BE2C (cell line): ENCODE data around the gene TRDMT1.

Experiments used
- DNase-seq: peaks from one replicate; pipeline ENCODE4 v3.0.0-alpha.2; 2020
- H3K27me3 ChIP-seq: fragments of 250-450 bp; sonication (Bioruptor Pico); 2 replicates; pipeline ENCODE4 v1.5.1; 2020; ENCODE audit warnings: mild to moderate bottlenecking
- H3K36me3 ChIP-seq: fragments of 250-450 bp; sonication (Bioruptor Pico); 2 replicates; pipeline ENCODE4 v1.5.1; 2020; ENCODE audit warnings: mild to moderate bottlenecking
- H3K4me1 ChIP-seq: fragments of 250-450 bp; sonication (Bioruptor Pico); 2 replicates; pipeline ENCODE4 v1.5.1; 2020
- H3K4me3 ChIP-seq: 2 replicates; pipeline ENCODE4 v1.5.1; 2011; ENCODE audit warnings: low read depth, low read length
- H3K9me3 ChIP-seq: fragments of 250-450 bp; sonication (Bioruptor Pico); 2 replicates; pipeline ENCODE4 v1.5.1; 2020
- TF ChIP-seq, protein P1 (sequence below): IDR thresholded peaks from 2 replicates; pipeline ENCODE4 v1.5.1; 2012; ENCODE audit warnings: mild to moderate bottlenecking, low read depth, low read length

TRDMT1 gene

GRCh38 chr10:17233286-17233991 lies 32.0 kb upstream of the TRDMT1 start:
- H3K4me1 ChIP-seq = no peaks in the 10 kb centered on the region; the same call in 1 of the 2 replicates
- H3K27me3 ChIP-seq = peaks cover 16% of the 10 kb centered on the region
- TF ChIP-seq, protein P1, sequence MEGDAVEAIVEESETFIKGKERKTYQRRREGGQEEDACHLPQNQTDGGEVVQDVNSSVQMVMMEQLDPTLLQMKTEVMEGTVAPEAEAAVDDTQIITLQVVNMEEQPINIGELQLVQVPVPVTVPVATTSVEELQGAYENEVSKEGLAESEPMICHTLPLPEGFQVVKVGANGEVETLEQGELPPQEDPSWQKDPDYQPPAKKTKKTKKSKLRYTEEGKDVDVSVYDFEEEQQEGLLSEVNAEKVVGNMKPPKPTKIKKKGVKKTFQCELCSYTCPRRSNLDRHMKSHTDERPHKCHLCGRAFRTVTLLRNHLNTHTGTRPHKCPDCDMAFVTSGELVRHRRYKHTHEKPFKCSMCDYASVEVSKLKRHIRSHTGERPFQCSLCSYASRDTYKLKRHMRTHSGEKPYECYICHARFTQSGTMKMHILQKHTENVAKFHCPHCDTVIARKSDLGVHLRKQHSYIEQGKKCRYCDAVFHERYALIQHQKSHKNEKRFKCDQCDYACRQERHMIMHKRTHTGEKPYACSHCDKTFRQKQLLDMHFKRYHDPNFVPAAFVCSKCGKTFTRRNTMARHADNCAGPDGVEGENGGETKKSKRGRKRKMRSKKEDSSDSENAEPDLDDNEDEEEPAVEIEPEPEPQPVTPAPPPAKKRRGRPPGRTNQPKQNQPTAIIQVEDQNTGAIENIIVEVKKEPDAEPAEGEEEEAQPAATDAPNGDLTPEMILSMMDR = no peak
- H3K9me3 ChIP-seq = no peaks in the 10 kb centered on the region; the same call in 1 of the 2 replicates
- DNase-seq = no peak
- peaks cover 3% of the 10 kb centered on the region; the same call in 1 of the 2 replicates for H3K36me3 ChIP-seq
- no peak overlapping the region for H3K4me3 ChIP-seq

DNA sequence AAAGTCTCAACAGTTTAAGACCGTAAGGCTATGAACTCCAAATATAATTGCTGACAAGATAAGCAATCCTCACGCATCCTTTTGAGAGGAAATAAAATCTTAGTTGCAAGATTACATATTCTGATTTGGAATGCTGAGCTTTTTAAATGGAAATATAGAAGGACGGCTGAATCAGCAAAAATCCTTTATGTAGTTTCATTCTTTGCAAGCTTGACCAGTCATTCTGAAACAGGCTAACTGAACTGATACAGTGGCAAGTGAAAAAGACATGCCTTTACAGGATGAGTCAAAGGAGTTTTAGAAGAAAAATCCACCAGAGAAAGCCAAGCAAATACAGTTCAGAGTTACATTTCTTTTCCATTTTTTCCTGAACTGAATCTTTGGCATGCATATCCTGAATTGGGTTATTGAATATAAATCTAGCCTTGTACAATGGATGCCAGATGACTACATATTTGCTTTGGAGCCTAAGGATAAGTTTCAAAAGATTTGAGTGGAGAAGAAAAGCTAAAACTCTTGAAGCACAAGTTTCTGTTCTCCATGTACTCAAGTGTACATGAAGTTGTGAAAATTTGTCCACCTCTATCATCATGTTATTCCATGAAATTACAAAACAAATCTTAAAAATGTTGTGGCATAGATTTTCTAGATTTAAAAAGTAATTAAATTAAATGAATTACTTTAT lies 30.9 kb upstream of the TRDMT1 start:
- H3K9me3 ChIP-seq = no peaks in the 10 kb centered on the region; the same call in 1 of the 2 replicates
- H3K4me3 ChIP-seq = no peak overlapping the region
- H3K36me3 ChIP-seq = peaks cover 3% of the 10 kb centered on the region; the same call in 1 of the 2 replicates
- DNase-seq = no peak
- TF ChIP-seq, protein P1 = no peak
- H3K4me1 ChIP-seq = no peaks in the 10 kb centered on the region; the same call in 1 of the 2 replicates
- H3K27me3 ChIP-seq = peaks cover 19% of the 10 kb centered on the region

- no peak for DNase-seq
- TF ChIP-seq, protein P1 = no peak
- peaks cover 3% of the 10 kb centered on the region; the same call in 1 of the 2 replicates for H3K36me3 ChIP-seq
Measured at GRCh38 chr10:17231788-17232187, 30.3 kb upstream of the TRDMT1 start.

GRCh38 chr10:17229967-17230682 lies 28.7 kb upstream of the TRDMT1 start:
- Histone ChIP-seq H3K4me3 (peak overlapping the region; percentile 51), H3K27me3 (peaks cover 19% of the 10 kb centered on the region), H3K4me1 (no peaks in the 10 kb centered on the region; the same call in 1 of the 2 replicates), H3K9me3 (no peaks in the 10 kb centered on the region; the same call in 1 of the 2 replicates), H3K36me3 (0 out of 2 replicates have a peak, but pooled peaks cover 3% of the 10 kb centered on the region)
- TF ChIP-seq, protein P1 = no peak
- DNase-seq = peak; percentile 69

More at GRCh38 chr10:17231788-17232187, 30.3 kb upstream of the TRDMT1 start:
- H3K4me1 ChIP-seq = no peaks in the 10 kb centered on the region; the same call in 1 of the 2 replicates
- H3K9me3 ChIP-seq = no peaks in the 10 kb centered on the region; the same call in 1 of the 2 replicates
- peaks cover 19% of the 10 kb centered on the region for H3K27me3 ChIP-seq
- H3K4me3 ChIP-seq = no peak overlapping the region

DNA sequence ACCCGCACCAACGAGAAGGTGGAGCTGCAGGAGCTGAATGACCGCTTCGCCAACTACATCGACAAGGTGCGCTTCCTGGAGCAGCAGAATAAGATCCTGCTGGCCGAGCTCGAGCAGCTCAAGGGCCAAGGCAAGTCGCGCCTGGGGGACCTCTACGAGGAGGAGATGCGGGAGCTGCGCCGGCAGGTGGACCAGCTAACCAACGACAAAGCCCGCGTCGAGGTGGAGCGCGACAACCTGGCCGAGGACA lies 28.2 kb upstream of the TRDMT1 start:
- H3K4me1 ChIP-seq = no peaks in the 10 kb centered on the region; the same call in 1 of the 2 replicates
- TF ChIP-seq, protein P1 = no peak
- DNase-seq = no peak
- H3K9me3 ChIP-seq = no peaks in the 10 kb centered on the region; the same call in 1 of the 2 replicates
- H3K4me3 ChIP-seq = peak overlapping the region; percentile 51
- H3K36me3 ChIP-seq = 0 out of 2 replicates have a peak, but pooled peaks cover 3% of the 10 kb centered on the region
- peaks cover 19% of the 10 kb centered on the region for H3K27me3 ChIP-seq
